NCI-H2081 treated with DMSO at 0.1 percent for 48 hours (cell line): ENCODE measurements around the gene RNF150.

Experiments
- DNase-seq: peaks from one replicate; lab custom pipeline; 2025; lab: John Stamatoyannopoulos, UW

The RNF150 gene

DNA sequence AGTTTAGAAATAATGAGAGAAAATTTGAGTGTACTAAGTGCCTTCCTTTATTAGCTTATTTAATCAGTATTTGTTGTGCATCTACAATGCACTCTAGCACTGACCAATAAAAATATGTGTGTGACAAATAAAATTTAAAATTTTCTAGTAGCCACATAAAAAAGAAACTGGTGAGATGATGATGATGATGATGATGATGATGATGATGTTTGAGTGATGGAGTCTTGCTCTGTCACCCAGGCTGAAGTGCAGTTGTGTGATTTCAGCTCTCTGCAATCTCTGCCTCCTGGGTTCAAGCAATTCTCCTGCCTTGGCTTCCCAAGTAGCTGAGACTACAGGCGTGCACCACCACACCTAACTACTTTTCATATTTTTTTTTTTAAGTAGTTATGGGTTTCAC is 110.2 kb downstream of the RNF150 start:
- DNase-seq, result no peak

DNA sequence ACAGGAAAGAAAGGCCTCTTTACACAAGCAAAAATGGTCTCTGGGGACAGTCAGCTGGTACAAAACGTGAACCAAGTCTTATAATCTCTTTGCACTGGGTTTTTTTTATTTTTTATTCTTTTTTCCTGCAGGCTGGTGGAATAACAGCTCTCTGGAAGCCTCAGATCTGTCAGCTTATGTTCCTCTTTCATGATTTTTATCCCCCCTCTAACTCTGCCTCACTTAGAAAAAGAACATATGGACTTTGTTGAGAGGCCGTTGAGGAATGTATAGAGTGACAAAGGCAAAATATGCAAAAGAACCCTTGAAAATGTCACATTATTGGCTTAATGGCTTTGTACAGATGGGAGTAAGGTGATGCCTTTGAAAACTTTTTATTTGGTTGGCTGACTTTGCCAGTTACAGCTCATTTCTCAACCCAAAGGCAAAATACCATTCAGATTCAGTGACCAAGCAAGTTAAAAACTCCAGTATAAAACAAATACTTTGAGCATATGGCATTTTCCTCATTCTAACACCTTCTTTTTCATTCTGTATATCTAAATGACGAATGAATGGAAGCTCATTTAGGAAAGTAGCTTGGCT is 111.1 kb downstream of the RNF150 start:
- DNase-seq, result no peak

DNA sequence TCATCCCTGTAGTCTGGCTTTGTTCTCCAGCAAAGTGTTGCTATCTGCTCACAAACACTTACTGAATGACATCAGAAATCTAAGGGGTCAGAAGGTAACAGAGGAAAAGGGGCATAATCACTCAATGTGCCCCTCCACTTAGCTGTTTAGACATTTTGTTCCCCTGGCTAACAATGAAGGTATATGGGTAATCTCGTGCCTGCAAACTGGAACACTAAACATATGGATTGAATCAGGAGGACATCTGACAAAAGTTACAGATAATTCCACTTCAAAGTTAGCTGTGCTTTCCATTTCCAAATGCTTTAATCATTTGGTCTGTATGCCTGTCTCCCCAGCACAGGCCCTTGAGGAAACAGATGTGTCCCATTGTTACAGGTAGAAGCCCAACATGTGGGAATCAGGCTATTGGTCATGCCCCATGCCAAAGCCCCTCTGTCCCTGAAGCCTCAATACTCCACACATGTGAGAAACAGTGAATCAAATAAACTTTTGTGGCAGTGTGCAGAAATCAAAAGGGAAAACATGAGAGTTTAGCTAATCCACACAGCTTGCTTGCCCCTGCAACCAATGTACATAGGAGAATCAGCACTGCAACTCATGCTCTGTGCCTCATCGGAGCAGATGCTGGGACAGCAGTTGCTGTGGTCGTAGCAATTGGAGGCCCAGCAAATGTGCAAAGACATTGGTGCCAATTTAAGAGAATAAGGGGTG is 111.7 kb downstream of the RNF150 start:
- DNase-seq, result no peak

DNA sequence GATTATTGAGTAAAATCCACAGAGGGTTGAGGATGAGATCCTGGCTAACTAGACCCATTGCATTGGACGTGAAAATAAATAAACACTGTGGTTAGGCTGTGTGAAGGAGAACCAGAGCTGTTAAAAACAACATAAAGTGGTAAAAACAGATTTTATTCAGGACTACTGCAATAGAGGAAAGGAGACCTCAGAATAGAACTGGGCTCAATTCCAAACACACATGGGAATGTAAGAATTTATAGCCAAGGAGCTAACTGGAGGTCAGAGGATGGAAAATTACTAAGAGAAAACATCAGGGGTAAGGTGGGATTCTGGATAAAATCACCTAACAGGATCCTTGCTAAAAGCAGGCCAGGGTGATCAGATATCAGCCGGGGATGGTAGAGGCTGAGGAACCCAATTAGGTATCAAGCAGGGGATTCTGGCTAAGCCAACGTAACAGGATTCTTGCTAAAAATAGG is 112.4 kb downstream of the RNF150 start:
- no peak for DNase-seq

DNA sequence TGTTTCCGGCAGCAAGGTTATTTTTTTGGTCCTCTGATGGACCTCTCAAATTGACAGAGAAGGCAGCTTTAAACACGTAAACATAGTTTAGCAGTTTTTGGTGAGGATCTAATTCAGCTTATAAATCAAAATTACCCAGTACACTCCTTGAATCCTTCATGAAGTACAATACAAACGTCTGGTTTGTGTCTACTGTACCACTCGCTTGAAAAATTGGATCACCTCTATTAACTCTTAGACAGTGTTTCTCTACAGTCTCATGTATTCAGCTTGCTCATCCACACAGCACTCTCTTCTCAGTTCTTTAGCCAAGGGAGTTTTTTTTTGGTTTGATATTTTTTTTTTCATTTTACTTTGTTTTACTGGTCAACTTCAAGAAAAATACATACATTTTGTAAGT is 113.5 kb downstream of the RNF150 start:
- no peak for DNase-seq

DNA sequence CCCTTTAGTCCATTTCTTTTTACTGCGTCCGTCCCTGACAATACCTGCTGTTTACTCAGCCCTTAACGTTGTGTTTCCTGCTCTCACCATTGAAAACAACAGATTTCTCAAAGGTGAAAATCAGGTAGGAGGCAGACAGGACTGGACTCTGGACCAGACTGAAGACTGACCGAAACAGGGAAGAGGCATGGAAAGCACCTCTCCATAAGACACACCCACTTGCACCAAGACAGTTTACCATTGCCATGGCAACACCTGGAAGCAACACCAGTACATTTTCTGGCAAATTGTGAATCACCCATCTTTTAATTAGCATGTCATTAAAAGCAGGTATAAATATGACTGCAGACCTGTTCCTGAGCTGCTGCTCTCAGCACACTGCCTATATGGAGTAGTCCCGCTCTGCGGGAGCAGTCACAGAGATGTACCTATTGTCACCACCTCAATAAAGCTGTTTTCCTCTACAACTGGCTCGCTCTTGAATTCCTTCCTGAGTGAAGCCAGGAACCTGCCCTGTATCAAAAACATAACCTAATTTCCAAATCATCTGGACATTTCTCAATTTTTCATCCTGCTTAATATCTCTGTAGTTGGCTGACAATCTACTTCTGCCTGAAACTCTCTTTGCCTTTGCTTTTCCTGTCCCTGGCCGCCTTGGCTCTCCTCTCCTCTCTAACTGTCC is 117.0 kb downstream of the RNF150 start:
- no peak for DNase-seq

DNA sequence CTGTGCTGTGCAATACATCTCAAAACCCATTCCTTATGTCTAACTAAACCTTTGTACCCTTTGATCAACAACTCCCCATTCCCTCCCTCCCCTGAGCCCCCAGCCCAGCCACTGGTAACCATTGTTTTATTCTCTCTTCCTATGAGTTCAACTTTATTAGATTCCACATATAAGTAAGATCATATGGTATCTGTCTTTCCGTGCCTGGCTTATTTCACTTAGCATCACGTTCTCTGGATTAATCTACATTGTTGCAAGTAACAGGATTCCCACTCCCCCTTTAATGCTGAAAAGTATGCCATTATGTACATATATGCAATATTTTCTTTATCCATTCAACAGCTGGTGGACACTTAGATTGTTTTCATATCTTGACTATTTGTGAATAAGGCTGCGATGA is 119.4 kb downstream of the RNF150 start:
- no peak for DNase-seq

DNA sequence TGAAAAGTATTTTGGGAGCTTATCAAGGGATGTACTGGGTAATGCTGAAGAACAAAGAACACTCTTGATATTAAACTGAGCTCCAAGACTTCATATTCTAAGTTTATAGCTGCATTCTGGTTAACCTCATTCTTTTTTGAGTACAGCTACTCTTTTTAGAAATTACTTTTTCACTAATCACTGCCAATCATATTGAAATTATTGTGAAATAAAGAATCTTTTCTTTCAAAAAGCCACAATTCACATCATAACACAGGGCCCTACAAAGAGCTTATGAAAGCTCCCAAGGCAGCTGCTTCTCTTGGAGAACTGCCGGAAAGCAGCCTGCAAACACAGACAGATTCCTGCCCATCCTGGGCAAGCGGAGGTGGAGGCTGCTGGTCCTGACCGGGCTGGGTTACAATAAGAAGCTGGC is 121.4 kb downstream of the RNF150 start:
- DNase-seq, result no peak

DNA sequence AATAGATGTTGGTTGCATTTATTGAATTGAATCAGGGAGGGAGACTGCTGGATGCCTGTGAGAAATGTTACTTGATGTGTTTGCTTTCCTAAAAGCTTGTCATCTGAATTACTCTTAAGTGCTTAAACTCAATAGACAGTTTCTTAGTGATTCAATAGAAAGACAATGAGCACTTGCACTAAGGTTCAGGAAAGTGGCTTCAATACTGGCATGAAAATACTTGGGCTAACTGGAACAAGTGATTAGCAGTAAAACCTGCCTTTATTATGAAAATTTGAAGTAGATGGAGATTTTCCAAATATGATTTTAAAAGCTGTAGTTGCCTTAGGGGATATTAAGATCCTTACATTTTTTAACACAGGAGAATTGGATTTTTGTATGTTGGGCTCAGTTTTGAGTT is 123.3 kb downstream of the RNF150 start:
- no peak for DNase-seq

DNA sequence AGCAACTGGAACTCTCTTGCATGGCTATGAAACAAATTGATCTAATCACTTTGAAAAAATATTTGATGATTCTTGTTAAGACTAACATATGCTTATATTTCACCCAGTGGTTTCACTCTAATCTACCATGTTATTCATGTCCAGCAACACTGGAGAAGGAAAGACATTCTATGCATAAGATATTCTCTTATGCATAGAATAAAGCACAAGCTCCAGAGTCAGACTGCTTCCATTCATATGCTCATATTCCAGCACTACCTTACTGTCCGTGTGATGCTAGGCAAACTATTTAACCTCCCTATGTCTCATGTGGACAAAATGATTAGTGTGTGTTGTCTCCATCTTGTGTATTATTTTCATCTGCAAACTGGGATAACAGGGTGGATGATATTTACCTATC is 124.1 kb downstream of the RNF150 start:
- no peak for DNase-seq

DNA sequence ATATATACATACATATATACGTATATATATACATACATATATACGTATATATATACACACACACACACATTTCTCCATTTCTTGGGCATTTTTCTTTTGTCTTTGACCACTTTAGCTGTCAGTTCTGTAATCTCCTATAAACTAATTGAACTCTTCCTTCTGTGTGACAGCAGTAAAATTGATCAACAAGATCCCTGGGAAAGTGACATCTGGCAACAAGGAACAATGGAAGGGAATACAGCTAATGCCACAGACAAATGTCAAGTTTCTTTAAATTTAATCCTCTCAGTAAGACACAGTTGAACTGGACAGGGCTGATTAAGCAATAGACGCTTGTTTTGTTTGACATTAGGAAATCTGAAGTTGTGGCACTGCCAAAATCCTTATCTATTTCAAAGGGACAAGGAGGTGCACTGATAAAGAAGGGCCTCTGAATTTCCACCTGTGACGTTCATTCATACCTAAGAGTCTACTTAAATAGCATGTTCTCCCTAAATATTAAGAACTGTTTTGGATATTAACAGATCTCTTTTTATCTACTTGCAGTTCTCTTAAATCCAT is 126.9 kb downstream of the RNF150 start:
- DNase-seq, result no peak

DNA sequence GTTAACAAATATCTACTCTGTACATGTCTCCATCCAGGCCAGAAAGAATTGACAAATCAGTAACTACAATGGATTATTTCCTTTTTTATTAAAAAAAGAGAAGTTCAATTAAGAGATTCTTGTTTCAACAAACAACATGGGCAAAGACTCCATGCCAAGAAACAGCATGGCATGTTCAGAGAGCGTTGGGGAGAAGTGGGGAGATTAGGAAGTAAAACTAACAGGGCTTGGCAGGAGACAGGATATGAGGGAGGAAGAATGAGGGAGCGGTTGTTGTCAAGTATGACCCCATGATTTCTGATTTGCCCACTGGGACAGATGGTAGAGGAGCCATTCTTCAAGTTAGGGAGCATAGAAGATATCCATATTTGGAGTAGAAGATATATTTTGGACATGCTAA is 128.4 kb downstream of the RNF150 start:
- DNase-seq, result no peak

DNA sequence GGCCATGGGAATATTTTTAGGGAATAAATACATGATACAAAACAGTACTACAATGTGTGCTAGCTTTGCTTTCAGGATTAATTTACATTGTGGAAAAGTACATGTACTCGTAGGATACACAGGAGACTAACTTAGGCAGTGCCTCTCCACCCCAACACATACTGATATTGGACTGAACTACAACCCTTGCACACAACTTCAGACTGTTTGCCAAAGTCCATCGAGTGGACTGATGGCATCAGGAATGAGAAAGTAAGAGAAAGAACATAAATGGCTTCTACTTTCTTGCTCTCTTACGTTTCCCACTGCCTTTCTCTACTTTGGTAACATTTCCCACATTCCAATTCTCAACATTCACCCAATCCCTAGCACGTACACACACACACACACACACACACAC is 130.1 kb downstream of the RNF150 start:
- no peak for DNase-seq

DNA sequence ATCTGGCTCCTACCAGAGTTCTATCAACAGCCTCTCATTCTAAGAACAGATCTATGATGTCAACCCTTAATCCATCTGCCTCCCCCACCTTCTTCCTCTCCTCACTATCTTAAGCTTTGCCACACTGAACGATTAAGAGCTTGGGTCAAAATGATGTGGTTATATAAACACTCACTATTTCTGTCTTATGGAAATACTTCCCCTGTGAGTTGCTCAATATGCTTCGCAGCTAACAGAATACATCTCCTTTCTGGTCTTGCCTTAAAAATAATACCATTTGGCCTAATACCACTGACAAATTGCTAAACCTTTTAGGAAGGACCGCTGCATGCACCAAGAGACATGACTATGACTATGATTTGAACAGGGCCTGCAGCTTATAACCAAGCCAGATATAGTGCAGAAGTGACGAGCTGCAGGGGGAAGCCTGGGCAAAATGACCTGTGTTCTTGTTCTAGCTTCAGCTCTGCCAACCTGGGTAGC is 130.9 kb downstream of the RNF150 start:
- no peak for DNase-seq

DNA sequence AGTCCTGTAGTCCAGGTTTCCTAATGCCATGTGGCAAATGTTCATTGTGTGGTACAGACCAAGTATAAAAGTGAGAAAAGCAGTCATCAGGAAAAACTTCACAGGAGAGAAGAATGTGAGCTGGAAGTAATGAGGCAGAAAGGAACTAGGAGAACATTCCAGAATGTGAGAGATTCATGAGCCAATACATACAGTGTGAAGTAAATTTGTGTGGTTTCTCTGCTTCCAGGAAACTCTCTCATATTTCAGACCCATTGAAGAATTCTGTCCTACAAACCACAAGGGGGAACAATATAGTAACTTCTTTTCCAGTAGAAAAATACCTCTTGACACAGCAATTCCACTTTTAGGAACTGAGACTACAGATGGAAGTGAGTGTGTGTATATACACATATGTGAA is 136.5 kb downstream of the RNF150 start:
- DNase-seq, result no peak

DNA sequence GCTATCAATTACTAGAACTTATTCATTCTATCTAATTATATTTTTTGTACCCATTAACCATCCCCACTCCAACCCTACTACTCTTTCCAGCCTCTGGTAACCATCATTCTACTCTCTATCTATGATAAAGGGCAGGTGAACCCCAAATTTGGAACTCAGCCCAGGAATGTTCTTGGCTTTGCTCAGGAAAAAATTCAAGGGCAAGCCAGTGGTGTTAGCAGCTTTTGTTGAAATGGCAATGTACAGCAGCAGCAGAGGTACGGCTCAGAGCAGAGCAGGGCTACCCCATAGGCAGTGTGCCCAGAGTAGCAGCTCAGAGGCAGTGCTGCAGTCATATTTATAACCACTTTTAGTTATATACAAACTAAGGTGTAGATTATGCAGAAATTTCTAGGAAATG is 138.2 kb downstream of the RNF150 start:
- no peak for DNase-seq

DNA sequence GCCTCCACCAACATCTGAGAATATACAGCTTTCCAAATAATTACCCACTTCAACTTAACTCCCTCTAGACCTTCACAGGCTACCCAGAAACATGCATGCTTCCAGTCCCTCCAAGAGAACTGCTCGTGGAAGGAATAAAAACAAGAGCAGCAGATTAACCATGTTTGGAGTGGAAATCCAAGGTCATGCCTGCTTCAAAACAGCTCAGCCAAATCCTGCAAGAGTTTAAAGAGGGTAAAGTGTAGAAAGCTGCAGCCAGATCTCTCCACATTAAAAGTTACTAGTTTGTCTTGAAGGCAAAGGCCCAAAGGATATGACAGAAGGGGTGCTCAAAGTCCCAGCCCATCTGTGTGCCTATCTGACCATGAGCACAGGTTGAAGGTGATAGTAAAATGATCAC is 139.3 kb downstream of the RNF150 start:
- DNase-seq, result no peak

DNA sequence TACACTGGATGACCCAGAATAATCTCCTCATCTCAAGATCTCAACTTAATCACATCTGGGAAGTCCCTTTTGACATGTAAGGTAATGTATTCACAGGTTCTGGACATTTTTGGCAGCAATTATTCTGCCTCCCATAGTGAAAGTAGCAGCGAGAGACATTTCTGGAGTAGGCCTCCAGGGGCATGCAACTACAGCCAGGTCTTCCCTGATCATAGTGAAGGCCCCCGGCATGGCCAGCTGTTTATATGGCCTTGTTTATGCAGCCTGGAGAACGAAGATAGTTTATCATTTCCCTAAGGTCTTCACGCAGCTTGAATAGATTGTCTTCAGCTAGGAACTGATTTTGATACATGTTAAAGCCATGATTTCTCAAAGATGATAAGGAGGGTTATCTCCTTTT is 139.9 kb downstream of the RNF150 start:
- DNase-seq, result no peak

DNA sequence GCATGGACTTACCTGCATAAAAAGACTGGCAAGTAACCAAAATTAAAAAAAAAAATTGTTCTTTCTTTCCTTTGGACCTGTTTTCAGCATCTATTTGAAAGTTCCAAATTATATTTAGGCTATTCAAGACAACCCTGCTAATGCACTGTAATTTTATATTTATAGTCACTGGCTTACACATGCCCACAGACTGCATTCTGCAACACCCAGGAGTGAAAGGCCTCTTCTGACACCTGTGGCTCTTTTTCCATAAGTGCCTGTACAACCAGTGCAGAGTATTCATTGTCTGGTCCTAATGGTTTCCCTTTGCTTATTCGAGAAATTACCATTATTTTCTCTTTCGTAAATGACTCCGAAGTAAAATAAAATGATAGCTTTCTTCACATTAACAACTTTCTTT is 143.3 kb downstream of the RNF150 start:
- no peak for DNase-seq

DNA sequence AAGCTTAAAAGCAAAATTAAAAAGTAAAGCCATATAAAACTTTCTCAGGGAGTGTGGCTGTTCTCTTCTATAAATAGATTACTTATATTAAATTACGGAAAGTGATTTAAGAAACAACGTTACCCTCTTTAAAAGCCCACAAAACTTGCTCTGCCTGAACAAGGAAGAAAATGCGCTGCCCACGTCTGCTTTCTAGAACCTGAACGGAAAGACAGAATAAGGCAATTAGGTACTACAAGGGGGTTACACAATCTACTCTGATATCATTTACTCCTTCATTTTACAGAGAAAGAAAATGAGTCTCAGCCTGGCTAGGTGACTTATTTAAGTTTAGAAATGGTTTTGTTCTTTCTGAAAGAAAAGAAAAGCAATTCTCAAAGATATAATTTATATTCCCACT is 147.2 kb downstream of the RNF150 start:
- DNase-seq, result no peak

DNA sequence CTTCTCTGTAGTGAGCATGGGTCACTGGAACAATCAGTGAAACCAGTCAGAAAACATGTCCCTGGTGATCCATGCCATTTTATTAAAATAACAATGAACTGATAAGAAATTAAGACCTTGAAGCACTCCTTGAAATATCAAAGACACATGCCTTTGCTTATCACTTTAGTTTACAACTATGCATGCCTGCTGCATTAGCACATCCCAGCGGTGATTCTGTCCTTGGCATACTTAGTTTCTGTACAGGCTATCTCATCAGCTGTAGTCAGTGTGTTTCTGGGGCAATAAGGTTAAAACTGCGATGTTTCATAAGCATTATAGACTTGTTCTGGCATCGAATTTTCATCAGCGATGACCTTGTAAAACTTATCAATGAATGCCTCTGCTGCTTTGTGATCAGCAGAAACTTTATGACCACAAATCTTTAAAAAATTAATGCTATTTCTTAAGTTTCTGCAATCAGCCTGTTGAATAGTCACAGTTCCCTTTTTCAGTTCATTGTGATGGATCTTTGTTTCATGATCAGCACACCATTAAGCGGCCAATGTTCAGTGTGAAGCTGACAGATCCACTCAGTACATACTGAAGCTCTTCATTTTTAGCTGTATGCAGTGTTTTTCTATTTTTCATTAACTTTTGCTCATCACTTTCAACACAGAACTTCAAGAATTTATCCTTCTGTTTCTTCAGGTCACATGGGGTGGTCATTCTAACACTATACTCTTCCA is 150.5 kb downstream of the RNF150 start:
- no peak for DNase-seq

DNA sequence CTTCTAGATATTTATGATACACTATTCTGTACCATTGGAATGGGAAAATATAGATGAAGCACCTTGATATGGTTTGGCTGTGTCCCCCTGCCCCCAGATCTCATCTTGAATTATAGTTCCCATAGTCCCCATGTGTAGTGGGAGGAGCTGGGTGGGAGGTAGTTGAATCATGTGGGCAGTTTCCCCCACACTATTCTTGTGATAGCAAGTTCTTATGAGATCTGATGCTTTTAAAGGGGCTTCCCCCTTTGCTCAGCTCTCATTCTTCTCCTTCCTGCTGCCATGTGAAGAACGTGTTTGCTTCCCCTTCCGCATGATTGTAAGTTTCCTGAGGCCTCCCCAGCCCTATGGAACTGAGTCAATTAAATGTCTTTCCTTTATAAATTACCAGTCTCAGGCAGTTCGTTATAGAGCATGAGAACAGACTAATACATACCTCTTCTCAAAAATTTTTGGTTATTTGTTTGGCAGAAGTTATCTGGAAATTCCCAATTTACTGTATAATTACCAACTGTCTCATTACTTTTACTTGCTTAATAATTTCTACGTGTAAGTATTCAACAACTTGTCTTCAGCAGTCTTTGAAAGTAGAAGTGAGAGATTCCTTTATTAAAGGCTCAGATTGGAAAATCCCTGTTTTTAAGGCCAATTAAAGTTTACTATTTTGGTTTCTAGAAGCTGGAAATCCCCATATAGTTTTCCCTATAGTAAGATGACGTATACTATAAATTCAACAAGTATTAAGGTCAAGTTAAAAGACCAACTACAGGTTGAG is 152.7 kb downstream of the RNF150 start:
- DNase-seq, result no peak
